Neuronal stem cell (in vitro differentiated cells): ENCODE results near the gene LUZP2.

Experiments
- DNase-seq: peaks from one replicate; pipeline ENCODE4 v3.0.0-alpha.2; 2013; ENCODE audit warnings: low spot score
- H2AFZ ChIP-seq: one replicate; pipeline ENCODE4 v1.6.1; 2013; ENCODE audit warnings: mild to moderate bottlenecking, low read length, inconsistent platforms
- H2AK5ac ChIP-seq: 2 replicates; pipeline ENCODE4 v1.6.1; 2013; ENCODE audit warnings: low read depth, mild to moderate bottlenecking, inconsistent platforms, low read length, moderate library complexity, mixed read lengths
- H2BK120ac ChIP-seq: 2 replicates; pipeline ENCODE4 v1.6.1; 2013; ENCODE audit warnings: low read depth, mild to moderate bottlenecking, inconsistent platforms, low read length, moderate library complexity, mixed read lengths
- H2BK12ac ChIP-seq: one replicate; pipeline ENCODE4 v1.6.1; 2013; ENCODE audit warnings: low read length, inconsistent platforms
- H2BK15ac ChIP-seq: 2 replicates; pipeline ENCODE4 v1.6.1; 2013; ENCODE audit warnings: mild to moderate bottlenecking, low read length, inconsistent platforms, mixed read lengths
- H2BK5ac ChIP-seq: one replicate; pipeline ENCODE4 v1.6.1; 2013; ENCODE audit warnings: inconsistent platforms, mild to moderate bottlenecking, low read length, moderate library complexity
- H3K14ac ChIP-seq: one replicate; pipeline ENCODE4 v1.6.1; 2013; ENCODE audit warnings: low read length, inconsistent platforms
- H3K18ac ChIP-seq: 2 replicates; pipeline ENCODE4 v1.6.1; 2013; ENCODE audit warnings: low read length, inconsistent platforms
- H3K23ac ChIP-seq: 2 replicates; pipeline ENCODE4 v1.6.1; 2013; ENCODE audit warnings: low read depth, mild to moderate bottlenecking, mixed read lengths, low read length, inconsistent platforms; ENCODE audit not compliant: poor library complexity
- H3K27ac ChIP-seq: replicated peaks from 3 replicates; pipeline ENCODE4 v1.5.1; 2013; ENCODE audit warnings: low read length, inconsistent platforms
- H3K27me3 ChIP-seq, 3 experiments: 2 replicates each; pipeline ENCODE4 v1.6.1; 2013; ENCODE audit warnings: low read length in 3 of 3, mild to moderate bottlenecking in 2 of 3, inconsistent platforms in 1 of 3, low read depth in 1 of 3, mixed read lengths in 1 of 3, moderate library complexity in 1 of 3; ENCODE audit not compliant: control insufficient read depth in 3 of 3, insufficient read depth in 3 of 3
- H3K36me3 ChIP-seq, 2 donors: replicated peaks in 1 of 2; 2 replicates each; pipeline ENCODE4 v1.6.1; 2013; ENCODE audit warnings: low read length in 2 of 2; ENCODE audit not compliant: control insufficient read depth in 2 of 2, insufficient read depth in 2 of 2
- H3K4ac ChIP-seq: 2 replicates; pipeline ENCODE4 v1.6.1; 2013; ENCODE audit warnings: inconsistent platforms, mild to moderate bottlenecking, low read length, moderate library complexity
- H3K4me1 ChIP-seq, 2 donors: 1 replicate in 1 of 2; 2 replicates in 1 of 2; pipeline ENCODE4 v1.6.1; 2013; ENCODE audit warnings: low read length in 2 of 2, low read depth in 1 of 2; ENCODE audit not compliant: control insufficient read depth in 2 of 2, insufficient read depth in 1 of 2
- H3K4me2 ChIP-seq: one replicate; pipeline ENCODE4 v1.6.1; 2013; ENCODE audit warnings: mild to moderate bottlenecking, low read length, inconsistent platforms; ENCODE audit not compliant: insufficient read depth, poor library complexity, severe bottlenecking
- H3K4me3 ChIP-seq, 2 donors: 2 replicates each; pipeline ENCODE4 v1.5.1; 2013; ENCODE audit warnings: low read length in 2 of 2, mild to moderate bottlenecking in 2 of 2, inconsistent platforms in 1 of 2, moderate library complexity in 1 of 2
- H3K79me1 ChIP-seq: one replicate; pipeline ENCODE4 v1.6.1; 2013; ENCODE audit warnings: low read depth, mild to moderate bottlenecking, inconsistent platforms, low read length, moderate library complexity
- H3K9ac ChIP-seq: one replicate; pipeline ENCODE4 v1.6.1; 2013; ENCODE audit warnings: mild to moderate bottlenecking, low read depth, low read length, inconsistent platforms; ENCODE audit not compliant: poor library complexity
- H3K9me3 ChIP-seq, 2 donors: replicated peaks in 1 of 2; 2 replicates each; pipeline versions ENCODE3 to v1.6.1; 2013; ENCODE audit warnings: low read length in 2 of 2, mild to moderate bottlenecking in 2 of 2, inconsistent platforms in 1 of 2, low read depth in 1 of 2, mixed read lengths in 1 of 2, moderate library complexity in 1 of 2; ENCODE audit not compliant: control insufficient read depth in 2 of 2, insufficient read depth in 1 of 2
- H4K8ac ChIP-seq: one replicate; pipeline ENCODE4 v1.6.1; 2013; ENCODE audit warnings: low read depth, mild to moderate bottlenecking, inconsistent platforms, low read length, moderate library complexity
- H4K91ac ChIP-seq: one replicate; pipeline ENCODE4 v1.6.1; 2013; ENCODE audit warnings: low read length, low read depth, mild to moderate bottlenecking, inconsistent platforms; ENCODE audit not compliant: poor library complexity
- WGBS, 2 donors: extraction: QIAGEN DNeasy Blood & Tissue Kit; methylation state at CpG; one replicate each; pipeline ENCODE4 v1.1.7; 2013; ENCODE audit warnings: missing lambda C conversion rate in 2 of 2, mixed read lengths in 1 of 2; ENCODE audit not compliant: insufficient read length in 2 of 2, insufficient replicate concordance in 1 of 2; ENCODE audit errors: extremely low coverage in 2 of 2; 5-methylcytosine and 5-hydroxymethylcytosine counted together

Gene LUZP2

DNA sequence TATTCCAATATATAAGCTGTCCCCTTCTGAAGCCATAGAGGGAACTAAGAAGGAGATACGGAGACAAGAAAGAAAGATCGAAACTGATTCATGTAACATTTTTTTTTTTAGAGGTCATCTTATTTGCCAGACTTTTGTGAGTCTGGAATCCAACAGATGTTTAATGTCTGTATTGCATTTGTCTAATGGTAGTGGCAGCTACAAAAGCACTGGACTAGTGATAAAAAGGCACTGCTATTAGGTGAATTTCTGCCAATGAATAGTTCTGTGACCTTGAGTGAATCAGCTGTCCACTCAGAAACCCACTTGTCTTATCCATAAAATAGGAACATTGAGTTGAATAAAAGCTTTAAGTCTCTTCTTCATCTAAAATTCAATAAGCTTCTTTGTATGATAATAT is 25.8 kb upstream of the LUZP2 start:
- no peak overlapping the region for H3K18ac ChIP-seq
- no peak overlapping the region for H3K4ac ChIP-seq
- H3K27me3 ChIP-seq, result no peaks in the 10 kb centered on the region
- H2BK5ac ChIP-seq, result no peak overlapping the region
- H2BK15ac ChIP-seq, result no peak overlapping the region
- H3K9ac ChIP-seq, result no peak overlapping the region
- H3K23ac ChIP-seq, result no peak overlapping the region
- no peak overlapping the region for H2AFZ ChIP-seq
- H3K4me2 ChIP-seq, result no peak overlapping the region
- no peak overlapping the region for H2BK120ac ChIP-seq
- WGBS, 2 donors, result no CpG with 5 or more reads among the region's 2 CpGs
- H3K14ac ChIP-seq, result no peak overlapping the region
- no peak overlapping the region for H4K8ac ChIP-seq
- no peak for DNase-seq
- no peaks in the 10 kb centered on the region for H3K9me3 ChIP-seq
- no peak overlapping the region for H2BK12ac ChIP-seq
- no peaks in the 10 kb centered on the region for H3K4me1 ChIP-seq
- no peak overlapping the region for H3K4me3 ChIP-seq
- H3K79me1 ChIP-seq, result no peaks in the 10 kb centered on the region
- no peak overlapping the region for H2AK5ac ChIP-seq
- no peaks in the 10 kb centered on the region for H3K36me3 ChIP-seq
- H4K91ac ChIP-seq, result no peak overlapping the region
- H3K27ac ChIP-seq, result no peak overlapping the region

DNA sequence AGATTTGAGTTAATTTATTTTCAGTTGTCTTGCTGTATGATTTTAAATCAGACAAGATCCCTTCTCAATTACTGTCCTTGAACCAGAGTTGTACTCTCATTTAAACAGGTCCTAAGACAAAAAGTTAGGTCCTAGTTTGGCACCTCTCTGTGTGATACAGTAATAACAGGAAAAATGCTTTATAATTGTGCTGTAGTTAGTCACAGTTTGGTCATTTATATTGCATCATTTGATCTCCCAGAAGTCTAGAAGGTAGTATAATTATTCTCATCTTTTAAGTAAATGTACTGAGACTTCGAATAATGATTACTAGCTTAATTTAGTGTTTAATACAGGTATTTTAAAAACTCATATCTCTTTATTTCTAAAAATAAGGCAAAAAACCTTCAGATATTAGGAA is 18.1 kb upstream of the LUZP2 start:
- Histone ChIP-seq H3K27me3 (no peaks in the 10 kb centered on the region), H2BK5ac (no peak overlapping the region), H3K27ac (no peak overlapping the region), H3K23ac (no peak overlapping the region), H3K4me3 (no peak overlapping the region), H3K18ac (no peak overlapping the region), H2BK12ac (no peak overlapping the region), H4K8ac (no peak overlapping the region), H3K9me3 (no peaks in the 10 kb centered on the region), H3K79me1 (no peaks in the 10 kb centered on the region), H3K9ac (no peak overlapping the region), H3K36me3 (no peaks in the 10 kb centered on the region), H2BK120ac (no peak overlapping the region), H3K4me1 (no peaks in the 10 kb centered on the region), H3K14ac (no peak overlapping the region), H2BK15ac (no peak overlapping the region), H3K4ac (no peak overlapping the region), H2AK5ac (no peak overlapping the region), H3K4me2 (no peak overlapping the region), H4K91ac (no peak overlapping the region), H2AFZ (no peak overlapping the region)
- WGBS, 2 donors, result no CpG with 5 or more reads among the region's 1 CpG
- no peak for DNase-seq

DNA sequence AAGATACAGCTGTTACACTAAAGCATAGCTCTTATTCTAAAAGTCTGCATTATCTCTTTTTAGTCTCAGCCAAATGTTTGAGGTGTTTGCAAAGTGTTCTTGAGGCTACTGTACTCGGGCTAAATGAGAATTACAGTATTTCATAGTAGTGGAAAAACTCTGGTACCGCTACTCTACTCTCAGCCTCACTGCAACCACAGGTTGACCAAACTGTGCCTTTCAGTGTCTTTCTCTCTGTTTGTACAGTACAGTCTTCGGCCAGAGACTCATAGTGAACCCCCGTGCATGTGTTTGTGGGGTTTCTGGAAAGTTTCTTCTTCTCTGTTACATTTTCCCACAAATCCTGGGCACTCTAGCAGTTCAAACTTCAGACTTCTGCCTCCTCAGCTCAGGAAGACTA is 7.4 kb upstream of the LUZP2 start:
- no peak overlapping the region for H3K4me3 ChIP-seq
- no peak overlapping the region for H2AK5ac ChIP-seq
- H2BK120ac ChIP-seq, result no peak overlapping the region
- no peak overlapping the region for H3K18ac ChIP-seq
- H3K4ac ChIP-seq, result no peak overlapping the region
- no peaks in the 10 kb centered on the region for H3K9me3 ChIP-seq
- WGBS, 2 donors, result no CpG with 5 or more reads among the region's 4 CpGs
- H3K36me3 ChIP-seq, result no peaks in the 10 kb centered on the region
- H2BK5ac ChIP-seq, result no peak overlapping the region
- no peak overlapping the region for H3K14ac ChIP-seq
- H3K27ac ChIP-seq, result no peak overlapping the region
- no peaks in the 10 kb centered on the region for H3K79me1 ChIP-seq
- H3K4me1 ChIP-seq, result no peaks in the 10 kb centered on the region
- no peak for DNase-seq
- no peak overlapping the region for H3K23ac ChIP-seq
- H2BK15ac ChIP-seq, result no peak overlapping the region
- H2AFZ ChIP-seq, result no peak overlapping the region
- H3K4me2 ChIP-seq, result no peak overlapping the region
- H3K9ac ChIP-seq, result no peak overlapping the region
- H3K27me3 ChIP-seq, result no peaks in the 10 kb centered on the region
- H2BK12ac ChIP-seq, result no peak overlapping the region
- H4K91ac ChIP-seq, result no peak overlapping the region
- no peak overlapping the region for H4K8ac ChIP-seq

DNA sequence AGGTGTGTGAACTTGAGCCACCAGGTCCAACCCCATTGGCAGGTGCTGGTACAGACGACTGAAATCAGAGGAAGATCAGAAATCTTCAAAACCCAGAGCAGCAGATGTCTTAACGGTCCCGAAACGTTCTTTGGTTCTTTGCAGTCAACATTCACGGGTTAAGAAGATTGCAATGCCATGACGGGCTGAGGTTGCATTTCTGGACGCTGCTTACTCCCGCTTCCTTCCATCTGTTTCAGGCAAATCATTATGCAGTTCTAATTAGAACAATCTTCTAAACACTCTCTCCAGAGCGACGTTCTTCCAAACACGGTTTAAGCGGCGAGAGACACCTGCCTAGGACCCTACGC is 492 bp upstream of the LUZP2 start:
- H3K36me3 ChIP-seq, result no peaks in the 10 kb centered on the region
- DNase-seq, result no peak
- no peak overlapping the region for H2BK15ac ChIP-seq
- no peak overlapping the region for H4K8ac ChIP-seq
- H2BK120ac ChIP-seq, result no peak overlapping the region
- no peak overlapping the region for H3K9ac ChIP-seq
- no peak overlapping the region for H3K23ac ChIP-seq
- H3K27me3 ChIP-seq, result peaks cover 0 to 46% (median 17%) of the 10 kb centered on the region in 3 experiments
- H3K18ac ChIP-seq, result no peak overlapping the region
- H4K91ac ChIP-seq, result no peak overlapping the region
- peak overlapping the region; percentile 94 for H2AFZ ChIP-seq
- no peak overlapping the region for H2AK5ac ChIP-seq
- peak overlapping the region; percentile 34 to 88 for H3K4me3 ChIP-seq
- H3K79me1 ChIP-seq, result no peaks in the 10 kb centered on the region
- H3K4me1 ChIP-seq, result peaks cover 4 to 5% of the 10 kb centered on the region in 2 donors
- peaks cover 0 to 1% of the 10 kb centered on the region in 2 donors for H3K9me3 ChIP-seq
- peak overlapping the region; percentile 79 for H3K4me2 ChIP-seq
- WGBS, 2 donors, result no CpG with 5 or more reads among the region's 14 CpGs
- no peak overlapping the region for H2BK12ac ChIP-seq
- H3K4ac ChIP-seq, result no peak overlapping the region
- H3K27ac ChIP-seq, result no peak overlapping the region
- no peak overlapping the region for H2BK5ac ChIP-seq
- no peak overlapping the region for H3K14ac ChIP-seq
